B cell (primary cell): ENCODE results near the gene ANKRD33B.

Experiments used
- CTCF ChIP-seq: fragments of 200-600 bp; IDR thresholded peaks from one replicate; pipeline ENCODE4 v1.8.0; 2022; ENCODE audit warnings: antibody characterized with exemption, mild to moderate bottlenecking
- EZH2 ChIP-seq: IDR thresholded peaks from 2 replicates; pipeline ENCODE4 v1.6.1; 2012; ENCODE audit warnings: borderline replicate concordance, low read depth, mild to moderate bottlenecking, moderate library complexity, low read length; ENCODE audit not compliant: insufficient read depth, poor library complexity, severe bottlenecking

GRCh38 chr5:10515492-10515891, 48.4 kb upstream of the ANKRD33B start:
- TF ChIP-seq CTCF: no peak
- TF ChIP-seq EZH2: no peak
